HL-60 (cell line): Measurements from ENCODE around the gene NGF.

Experiments used
- CTCF ChIP-seq: IDR thresholded peaks from one replicate; pipeline ENCODE4 v1.5.1; 2011; ENCODE audit warnings: low read length, control low read depth, inconsistent platforms; ENCODE audit not compliant: insufficient read depth
- GABPA ChIP-seq: IDR thresholded peaks from 2 replicates; pipeline ENCODE4 v1.6.1; 2012; ENCODE audit warnings: low read depth
- POLR2AphosphoS5 ChIP-seq: IDR thresholded peaks from 2 replicates; pipeline ENCODE4 v1.6.1; 2012; ENCODE audit warnings: low read depth
- REST ChIP-seq: IDR thresholded peaks from 2 replicates; pipeline ENCODE4 v1.6.1; 2012; ENCODE audit warnings: low read depth; ENCODE audit not compliant: insufficient replicate concordance
- SPI1 ChIP-seq: IDR thresholded peaks from 2 replicates; pipeline ENCODE4 v1.6.1; 2012; ENCODE audit warnings: low read depth, mild to moderate bottlenecking, borderline replicate concordance

- TF ChIP-seq CTCF (no peak), POLR2AphosphoS5 (no peak), REST (no peak), GABPA (no peak), SPI1 (no peak)
Observed at GRCh38 chr1:115340879-115341278, 2.8 kb upstream of the NGF start.
